GM21619 (cell line): ENCODE results near the gene ZNF281.
"Not testable (repeated sequence)": the region's sequence is repeated elsewhere in the genome, so short reads cannot be mapped to it uniquely, and the experiment has no call there.

Experiments used
- ATAC-seq: cut with Tn5 transposase; IDR thresholded peaks from one replicate; pipeline ENCODE4 v1.9.1; 2021; ENCODE audit not compliant: unreplicated experiment

The ZNF281 gene

DNA sequence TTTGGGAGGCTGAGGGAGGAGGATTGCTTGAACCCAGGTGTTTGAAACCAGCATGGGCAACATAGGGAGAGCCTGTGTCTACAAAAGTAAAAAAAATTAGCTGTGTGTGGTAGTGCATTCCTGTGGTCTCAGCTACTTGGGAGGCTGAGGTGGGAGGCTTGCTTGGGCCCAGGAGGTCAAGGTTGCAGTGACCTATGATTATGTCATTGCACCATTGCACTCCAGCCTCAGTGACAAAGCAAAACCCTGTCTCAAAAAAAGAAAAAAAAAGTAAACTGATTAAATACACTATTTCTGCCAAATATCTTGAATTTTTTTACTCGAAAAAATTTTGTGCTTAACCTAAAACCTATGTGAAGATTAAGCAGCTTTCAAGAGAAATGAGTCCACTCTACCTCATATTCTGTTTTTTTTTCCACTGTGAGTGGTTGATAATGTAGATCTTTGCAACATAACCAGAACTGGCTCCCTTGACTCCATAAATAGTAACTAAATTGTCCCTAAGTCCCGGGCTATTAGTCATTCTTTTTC is 19.4 kb upstream of the ZNF281 start:
- ATAC-seq: no peak

DNA sequence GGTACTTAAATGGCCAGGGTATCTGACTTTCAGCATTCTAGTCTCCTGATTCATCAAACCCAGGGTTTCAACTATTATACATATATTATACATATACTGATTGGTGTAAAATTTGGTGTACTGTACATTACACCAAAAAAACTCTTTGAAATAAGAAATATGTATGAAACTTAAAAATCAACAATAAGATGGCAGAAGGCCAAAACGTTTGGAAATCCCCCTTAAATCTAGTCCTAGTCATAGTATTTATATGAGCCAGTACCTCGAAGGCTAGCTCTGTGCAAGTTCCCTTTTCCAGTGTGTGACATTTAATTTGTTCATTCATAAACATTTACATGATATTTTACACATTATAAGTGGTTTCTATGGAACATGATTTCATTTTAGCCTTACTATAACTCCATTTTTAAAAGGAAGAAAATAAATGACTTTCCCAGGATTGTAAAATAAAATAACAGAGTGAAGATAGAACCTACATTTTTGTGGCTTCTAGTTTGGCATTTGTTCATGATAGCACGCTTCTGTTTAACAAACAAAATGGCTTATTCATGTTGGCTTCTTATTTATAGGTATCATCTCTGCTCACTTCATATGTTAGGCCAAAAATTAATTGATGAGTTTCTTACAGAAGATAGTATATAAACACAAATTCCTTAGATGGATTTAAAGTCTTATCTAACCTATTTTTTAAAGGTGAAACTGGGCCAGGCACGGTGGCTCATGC is 18.8 kb upstream of the ZNF281 start:
- ATAC-seq: no peak

DNA sequence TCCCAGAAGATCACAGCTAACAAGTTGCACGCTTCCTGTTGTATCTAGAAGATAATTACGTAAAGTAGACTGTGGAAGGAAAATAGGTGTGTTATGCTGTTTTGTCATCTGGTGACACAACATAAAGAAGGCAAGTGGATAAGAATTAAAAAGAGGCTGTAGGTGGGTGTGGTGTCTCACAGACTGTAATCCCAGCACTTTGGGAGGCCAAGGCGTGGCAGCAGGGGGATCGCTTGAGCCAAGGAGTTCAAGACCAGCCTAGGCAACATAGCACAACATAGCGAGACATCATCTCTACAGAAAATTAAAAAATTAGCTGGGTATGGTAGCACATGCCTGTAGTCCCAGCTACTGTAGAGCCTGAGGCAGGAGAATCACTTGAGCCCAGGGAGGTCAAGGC is 17.9 kb upstream of the ZNF281 start:
- no peak for ATAC-seq

DNA sequence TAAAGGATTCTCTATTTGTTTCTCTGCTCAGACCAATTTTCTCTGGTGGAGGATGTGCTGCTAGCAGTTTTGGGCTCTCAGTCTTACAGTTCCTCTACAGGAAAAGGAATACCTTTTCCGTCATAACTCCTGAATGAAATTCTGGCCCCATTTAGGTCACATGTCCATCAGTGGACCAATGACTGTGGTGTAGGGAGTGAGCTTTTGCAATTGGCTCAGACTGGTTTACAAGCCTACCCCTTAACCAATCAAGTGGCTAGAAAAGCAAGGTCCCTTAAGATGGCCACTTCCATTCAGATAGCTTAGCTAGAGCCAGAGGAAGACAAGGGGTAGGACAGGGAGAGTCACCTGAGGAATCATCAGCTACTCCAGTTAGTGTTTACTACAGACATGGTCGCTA is 16.4 kb upstream of the ZNF281 start:
- ATAC-seq: no peak

DNA sequence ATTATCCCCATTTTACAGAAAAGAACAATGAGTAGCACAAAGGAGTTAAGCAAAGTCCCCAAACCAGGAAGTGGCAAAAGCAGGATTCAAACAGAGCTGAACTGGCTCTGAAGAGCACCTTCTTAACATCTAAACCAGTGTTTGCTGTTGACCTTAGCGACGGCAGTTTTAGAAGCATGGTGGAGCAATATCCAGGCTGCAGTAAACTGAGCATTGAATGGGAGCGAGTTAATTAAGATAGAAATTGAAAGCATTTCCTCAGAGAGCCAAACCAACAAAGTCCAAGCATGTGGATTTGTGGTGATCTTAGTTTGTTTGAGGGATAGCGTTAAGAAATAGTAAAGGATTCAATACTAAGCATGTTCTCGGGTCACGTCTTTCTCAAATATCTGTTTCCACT is 13.4 kb upstream of the ZNF281 start:
- no peak for ATAC-seq

DNA sequence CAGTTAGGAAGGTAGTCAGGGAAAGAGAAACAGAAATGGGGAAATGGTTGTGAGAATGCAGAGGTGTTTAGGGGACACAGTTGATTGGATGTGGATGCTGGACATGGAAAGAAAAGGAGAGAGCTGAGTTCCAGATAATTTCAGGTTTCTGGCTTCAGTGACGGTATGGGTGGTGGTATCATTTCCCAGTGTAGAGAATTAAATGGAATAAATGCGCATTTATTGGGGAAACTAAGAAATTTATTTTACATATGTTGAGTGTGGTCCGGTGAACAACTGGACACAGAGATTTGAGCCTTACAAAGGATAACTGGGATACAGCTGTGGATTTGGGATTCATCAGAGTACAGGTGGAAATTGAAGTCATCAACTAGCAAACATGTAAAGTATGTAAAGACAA is 12.4 kb upstream of the ZNF281 start:
- no peak for ATAC-seq

DNA sequence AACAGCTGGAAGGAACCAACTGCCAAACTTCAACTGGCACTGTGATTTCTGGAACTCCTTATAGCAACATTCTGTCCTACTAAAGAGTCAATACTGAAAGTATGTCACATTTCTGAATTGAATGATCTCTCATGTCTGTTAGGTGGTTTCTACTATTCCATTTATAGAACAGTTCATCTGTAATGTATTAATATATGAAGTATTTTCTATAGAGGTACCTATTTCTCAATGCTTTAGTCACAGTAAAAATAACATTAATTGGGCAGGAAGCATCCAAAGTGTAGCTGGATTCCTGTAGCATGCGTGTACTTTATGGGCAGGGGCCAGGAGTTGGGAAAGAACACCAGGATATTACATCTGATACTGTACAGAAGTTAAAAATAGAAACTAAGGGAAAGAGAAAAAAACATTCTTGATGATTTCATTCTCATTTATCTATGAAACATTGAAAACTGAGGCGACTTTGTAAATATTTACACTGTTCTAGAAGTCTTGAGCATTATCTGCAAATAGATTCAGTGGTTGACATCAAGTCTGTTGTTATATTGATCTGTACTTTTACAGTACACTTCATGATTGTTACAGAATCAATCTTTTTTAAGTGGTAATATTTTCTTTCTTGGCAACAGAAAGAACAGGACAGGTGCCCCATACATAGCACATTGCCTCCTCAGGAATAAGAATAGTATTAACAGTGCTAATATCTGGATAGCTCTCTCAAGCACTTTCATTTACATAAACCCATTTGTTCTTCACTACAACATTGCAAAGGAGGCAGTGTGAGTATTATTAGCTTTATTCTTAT is 6.2 kb upstream of the ZNF281 start:
- ATAC-seq: peak; percentile 87

DNA sequence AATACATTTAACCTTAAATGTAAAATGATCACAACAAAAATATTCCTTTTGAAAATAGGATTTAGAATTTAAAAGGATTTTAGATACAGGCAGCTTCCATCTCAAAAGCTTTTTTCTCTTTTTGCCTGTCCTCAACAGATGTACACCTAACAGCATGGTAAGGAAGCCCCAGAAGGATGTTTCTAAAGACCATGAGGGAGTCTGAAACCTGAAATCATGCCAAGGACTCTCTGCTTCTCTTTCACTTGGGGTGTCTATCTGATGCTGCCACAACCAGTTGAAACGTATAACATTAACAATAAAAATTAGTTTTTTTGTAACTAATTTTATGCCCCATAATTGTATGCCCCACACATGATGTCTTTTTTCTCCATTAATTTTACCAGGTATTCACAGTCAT is 5.4 kb upstream of the ZNF281 start:
- ATAC-seq: peak; percentile 55

DNA sequence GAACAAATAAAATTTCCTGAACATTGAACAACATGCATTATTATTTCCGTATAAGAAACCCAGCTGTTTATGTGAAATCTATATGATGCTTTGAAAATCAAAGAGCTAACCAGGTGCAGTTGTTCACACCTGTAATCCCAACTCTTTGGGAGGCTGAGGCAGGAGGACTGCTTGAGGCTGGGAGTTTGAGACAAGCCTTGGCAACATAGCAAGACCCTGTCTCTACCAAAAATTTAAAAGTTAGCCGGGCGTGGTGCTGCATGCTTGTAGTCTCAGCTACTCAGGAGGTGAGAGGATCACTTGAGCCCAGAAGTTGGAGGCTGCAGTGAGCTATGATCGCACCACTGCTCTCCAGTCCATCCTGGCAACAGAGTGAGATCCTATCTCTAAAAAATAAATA is 4.8 kb upstream of the ZNF281 start:
- no peak for ATAC-seq

DNA sequence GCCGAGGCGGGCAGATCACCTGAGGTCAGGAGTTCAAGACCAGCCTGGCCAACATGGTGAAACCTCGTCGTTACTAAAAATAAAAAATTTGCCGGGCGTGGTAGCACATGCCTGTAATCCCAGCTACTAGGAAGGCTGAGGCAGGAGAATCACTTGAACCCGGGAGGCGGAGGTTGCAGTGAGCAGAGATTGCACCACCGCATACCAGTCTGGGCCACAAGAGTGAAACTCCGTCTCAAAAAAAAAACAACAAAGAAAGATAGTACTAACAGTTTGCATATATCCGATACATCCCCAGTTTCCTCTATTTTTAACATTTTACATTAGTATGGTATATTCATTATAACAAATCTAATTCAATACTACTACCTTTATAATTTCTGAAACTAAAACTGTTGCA is 3.9 kb upstream of the ZNF281 start:
- ATAC-seq: not testable (repeated sequence)

DNA sequence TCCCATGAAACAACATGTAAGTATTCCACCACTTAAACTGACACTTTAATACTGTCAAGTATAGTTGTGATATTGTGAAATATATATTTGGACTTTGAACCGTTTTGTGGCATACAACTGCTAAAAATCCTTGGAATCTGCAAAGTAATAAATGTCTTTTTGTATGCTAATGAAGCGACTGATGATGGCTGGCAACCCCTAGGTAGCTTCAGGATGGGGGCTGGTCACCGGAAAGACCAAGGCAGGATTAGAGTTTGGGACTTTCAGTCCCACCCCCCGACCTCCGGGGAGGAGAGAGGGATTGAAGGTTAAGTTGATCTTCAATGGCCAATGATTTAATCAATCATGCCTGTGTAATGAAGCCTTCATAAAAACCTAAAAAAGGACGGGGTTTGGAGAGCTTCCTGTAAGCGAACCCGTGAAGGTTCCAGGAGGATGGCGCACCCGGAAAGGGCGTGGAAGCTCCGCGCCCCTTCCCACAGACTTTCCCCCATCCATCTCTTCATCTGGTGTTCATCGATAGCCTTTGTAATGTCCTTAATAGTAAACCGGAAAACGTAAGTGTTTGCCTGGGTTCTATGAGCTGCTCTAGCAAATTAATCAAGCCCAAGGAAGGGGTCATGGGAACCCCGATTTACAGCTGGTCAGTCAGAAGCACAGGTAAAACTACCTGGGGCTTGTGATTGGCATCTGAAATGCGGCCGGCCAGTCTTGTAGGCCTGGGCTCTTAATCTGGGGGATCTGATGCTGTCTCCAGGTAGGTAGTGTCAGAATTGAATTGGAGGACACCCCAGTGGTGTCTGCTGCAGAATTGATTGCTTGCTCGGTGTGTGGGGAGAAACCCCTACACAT is 1.8 kb upstream of the ZNF281 start:
- ATAC-seq: no peak

DNA sequence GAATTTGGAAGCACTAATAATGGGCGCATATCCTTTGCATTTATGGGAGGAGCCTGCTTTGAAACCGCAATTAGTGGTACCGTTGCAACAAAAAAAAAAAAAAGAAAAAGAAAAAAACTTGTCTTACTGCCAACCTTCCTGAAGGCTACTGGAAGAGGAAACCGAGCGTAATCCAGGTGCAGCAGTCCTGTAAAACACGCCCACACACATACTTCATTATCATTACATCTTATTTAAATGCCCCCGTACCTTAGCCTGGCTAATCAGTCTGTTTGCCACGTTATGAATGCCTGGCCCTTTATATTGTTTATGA is 686 bp upstream of the ZNF281 start:
- no peak for ATAC-seq

DNA sequence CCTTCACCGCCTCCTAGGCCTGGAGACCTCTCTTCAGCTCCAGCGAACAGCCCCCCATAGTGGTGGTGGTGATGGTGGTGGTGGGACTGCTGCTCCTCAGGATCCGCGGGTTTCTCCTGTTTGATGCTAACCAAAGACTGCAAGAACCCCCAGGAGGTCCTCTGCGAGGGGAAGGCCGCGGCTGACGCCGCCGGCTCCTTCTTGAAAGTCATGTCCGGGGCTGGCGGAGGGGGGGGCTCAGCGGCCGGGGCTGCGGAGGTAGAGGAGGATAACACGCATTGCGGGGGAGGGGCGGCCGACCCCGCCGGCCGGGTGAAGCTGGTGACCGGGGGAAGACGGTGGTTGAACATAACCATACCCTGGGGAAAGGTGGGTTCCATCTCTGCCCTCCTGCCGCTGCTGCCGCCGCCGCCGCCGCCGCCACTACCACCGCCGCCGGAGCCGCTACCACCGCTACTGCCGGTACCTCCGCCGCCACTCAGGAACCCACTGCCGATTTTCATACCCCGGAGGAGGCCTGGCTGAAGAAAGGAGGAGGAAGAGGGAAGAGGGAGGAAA is 554 bp downstream of the ZNF281 start:
- peak; percentile 25 for ATAC-seq

DNA sequence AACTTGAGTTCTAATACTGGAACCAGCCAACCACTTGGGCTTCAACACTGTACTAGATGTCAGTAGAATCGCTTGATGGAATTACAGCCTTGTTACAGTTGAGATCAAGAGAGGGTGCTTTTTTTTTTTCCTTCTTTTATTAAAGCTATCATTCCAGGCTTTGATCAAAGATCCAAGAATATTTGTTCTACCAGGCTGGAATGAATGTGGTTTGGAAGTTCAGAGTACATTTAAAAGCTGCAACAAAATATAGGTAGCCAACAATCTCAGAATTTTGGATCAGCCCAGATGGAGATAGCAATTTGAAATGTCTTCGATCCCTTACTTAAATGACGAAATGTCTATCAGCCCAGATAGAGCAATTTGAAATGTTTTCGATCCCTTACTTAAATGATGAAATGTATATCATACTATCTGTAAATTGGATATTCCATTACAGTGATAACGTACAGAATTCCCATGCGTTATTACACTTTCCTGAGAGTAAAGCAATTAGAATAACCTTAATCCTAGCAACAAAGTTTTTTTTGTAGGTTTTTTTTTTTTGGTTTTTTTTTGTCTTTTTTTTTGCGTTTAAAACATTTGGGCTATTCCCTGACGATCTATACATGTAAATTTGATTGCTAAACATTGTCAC is 3.6 kb downstream of the ZNF281 start:
- no peak for ATAC-seq

DNA sequence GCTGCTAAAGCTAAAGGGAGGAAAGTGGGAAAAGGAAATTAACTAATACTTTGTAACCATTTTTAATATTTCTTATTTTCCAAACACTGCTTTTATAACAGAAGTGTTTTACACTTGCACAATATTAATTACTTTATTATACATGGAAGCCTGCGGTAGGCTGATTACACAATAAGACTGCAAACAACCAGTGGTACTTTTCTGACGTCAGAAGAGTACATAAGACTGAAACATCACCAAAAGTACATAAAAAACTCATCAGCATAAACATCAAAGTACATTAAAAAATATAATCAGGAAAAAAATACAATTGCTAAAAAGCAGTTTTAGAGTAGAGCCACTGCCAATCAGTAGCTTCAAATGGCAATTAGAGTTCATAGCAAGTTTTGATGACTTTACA is 4.6 kb downstream of the ZNF281 start:
- ATAC-seq: no peak

DNA sequence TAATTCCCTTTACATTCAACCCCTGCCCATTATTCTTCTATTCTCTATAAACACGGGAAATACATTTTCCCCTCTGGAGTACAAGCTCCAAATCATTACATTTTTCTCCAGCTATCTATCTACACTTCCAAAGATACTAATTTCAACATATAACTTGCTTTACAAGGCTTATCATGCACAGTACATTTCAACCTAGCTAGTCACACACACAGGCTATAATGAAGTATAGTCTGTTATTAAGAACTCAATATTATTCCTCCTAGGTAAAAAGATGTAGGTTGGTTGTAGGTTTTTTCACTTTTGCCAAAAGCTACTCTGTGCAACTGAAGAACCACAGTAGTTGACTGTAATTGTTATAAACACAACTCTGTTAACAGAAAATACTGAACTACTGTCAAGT is 8.1 kb downstream of the ZNF281 start:
- no peak for ATAC-seq

DNA sequence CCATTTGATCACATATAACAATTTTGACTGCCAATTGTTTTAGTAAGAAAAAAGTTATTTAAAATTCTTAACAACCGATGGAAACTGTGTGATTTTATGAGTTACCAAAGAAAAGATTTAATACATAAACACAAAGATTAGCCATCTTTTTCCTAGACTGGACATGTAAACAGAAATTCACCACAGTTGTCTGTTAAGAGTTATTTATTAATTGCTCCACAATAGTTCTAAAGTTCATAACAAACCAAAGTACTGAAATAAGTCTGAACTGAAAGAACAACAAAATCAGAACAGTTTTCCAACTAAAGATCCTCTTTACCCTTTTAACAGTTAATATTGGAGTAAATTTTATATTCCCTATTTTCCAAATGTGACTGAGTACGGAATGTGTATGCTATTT is 8.6 kb downstream of the ZNF281 start:
- no peak for ATAC-seq

DNA sequence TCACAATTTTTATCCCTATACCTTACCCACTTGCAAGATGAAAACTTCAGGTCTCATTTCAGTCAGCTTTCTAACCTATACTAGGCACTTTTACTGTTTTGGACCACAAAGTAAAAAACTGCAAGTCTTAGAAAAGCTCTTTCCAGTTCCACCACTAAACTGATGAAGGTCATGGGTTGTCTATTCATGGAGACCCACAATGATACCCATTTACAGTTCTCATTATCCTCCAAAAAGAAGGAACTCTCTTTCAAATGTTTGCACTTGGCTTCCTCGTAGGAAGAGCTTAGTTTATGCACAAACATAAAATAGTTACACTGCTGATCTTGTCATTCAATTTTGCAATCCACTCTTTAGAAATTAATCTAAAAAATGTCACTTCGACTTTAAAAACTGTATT is 9.3 kb downstream of the ZNF281 start:
- no peak for ATAC-seq

DNA sequence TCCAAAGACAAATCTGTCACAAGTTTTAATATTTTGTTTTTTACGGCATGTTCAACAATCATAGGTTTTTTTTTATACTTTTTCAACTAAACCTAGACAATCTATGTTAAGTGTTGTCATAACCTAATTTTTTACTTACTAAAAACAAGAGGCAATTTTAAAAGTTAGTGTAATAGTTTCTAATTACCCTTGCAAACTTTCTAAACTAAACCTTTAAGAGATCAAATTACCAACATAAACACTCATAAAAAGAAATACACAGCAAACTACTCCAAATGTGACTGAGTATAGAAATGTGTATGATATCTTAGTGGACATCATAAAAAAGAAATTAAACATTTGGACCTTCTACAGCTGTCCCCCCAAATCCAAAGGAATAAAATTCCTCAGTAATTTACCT is 10.0 kb downstream of the ZNF281 start:
- ATAC-seq: no peak

DNA sequence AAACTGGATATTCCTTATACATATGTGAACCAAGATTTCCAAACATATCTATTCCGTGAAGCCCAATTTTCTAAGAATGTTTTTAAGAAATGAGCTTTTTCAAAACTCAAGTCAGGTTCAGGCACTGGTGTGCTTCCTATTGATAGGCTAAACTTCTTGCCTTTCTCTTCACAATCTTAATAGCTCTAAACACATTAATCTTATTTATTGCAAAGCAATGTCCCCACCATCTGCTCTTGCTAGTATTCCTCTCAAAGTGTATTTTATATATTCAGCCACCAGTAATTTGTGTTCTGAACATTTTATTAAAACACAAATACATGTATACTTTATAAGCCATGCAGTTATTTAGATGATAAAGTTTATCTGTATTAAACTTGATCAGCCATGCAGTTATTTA is 11.5 kb downstream of the ZNF281 start:
- no peak for ATAC-seq

DNA sequence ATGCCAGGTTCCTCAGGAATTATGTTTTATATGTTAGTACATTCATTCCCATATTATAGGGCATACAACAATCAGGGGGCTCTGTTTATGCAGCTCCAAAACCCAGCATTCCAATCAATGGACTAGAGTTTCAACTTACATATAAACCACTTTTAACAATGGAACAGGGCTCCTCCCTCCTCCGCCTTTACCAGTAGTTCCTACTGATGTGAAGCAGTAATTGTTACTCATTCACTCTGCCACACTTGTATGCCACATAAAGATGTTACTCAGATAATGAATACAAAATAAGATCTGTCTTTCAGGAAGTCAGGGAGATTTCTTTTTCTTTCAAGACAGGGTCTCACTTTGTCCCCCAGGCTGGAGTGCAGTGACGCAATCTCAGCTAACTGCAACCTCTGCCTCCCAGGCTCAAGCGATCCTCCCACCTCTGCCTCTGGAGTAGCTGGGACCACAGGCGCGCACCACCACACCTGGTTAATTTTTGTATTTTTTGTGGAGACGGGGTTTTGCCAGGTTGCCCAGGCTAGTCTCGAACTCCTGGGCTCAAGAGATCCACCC is 17.1 kb downstream of the ZNF281 start:
- ATAC-seq: no peak
